A549 (cell line): ENCODE data around the gene CMTM5. TPM values are rescaled to one million over a fixed set of nuclear protein-coding genes. Genes with fewer than 3 reads are reported as not detected.

Source experiments
- ATAC-seq, 2 experiments: fragments of 200-7000 bp in 1 of 2; fragments of >200 bp in 1 of 2; cut with Nextera tagmentation in 1 of 2; cut with Tn5 transposase in 1 of 2; 3 replicates each; pipeline versions ENCODE4 v1.8.0 to v1.9.1; 2018 to 2020; ENCODE audit warnings: mild to moderate bottlenecking in 1 of 2, moderate library complexity in 1 of 2
- CTCF ChIA-PET: fragments of 300-600 bp; sonication (Branson Sonifier 250); formaldehyde crosslinking; extraction: SDS; loops from one replicate; lab custom pipeline; 2021; ENCODE audit warnings: antibody characterized with exemption, inconsistent platforms; lab: Yijun Ruan, JAX
- POLR2A ChIA-PET: fragments of 350-600 bp; formaldehyde crosslinking; extraction: SDS; loops from one replicate; lab custom pipeline; 2021; ENCODE audit warnings: antibody characterized with exemption, inconsistent platforms; lab: Yijun Ruan, JAX
- DNase-seq, 2 experiments: peaks; one replicate each; pipeline versions ENCODE4 v3.0.0 to v3.0.0-alpha.2; 2011 to 2016; ENCODE audit warnings: low read depth in 1 of 2, low spot score in 1 of 2
- FAIRE-seq: peaks from 2 replicates; lab custom pipeline; 2011; peaks lifted over from hg19 to GRCh38; lab: Jason Lieb, UNC
- H3K27ac ChIP-seq, 2 experiments: fragments of >200 bp; sonication (Bioruptor Twin); formaldehyde crosslinking; 3 replicates each; pipeline ENCODE4 v1.5.1; 2016 to 2017
- H3K4me1 ChIP-seq: fragments of >200 bp; sonication (Bioruptor Twin); formaldehyde crosslinking; 3 replicates; pipeline ENCODE4 v1.6.1; 2016
- H3K4me2 ChIP-seq: fragments of >200 bp; sonication (Bioruptor Twin); formaldehyde crosslinking; 3 replicates; pipeline ENCODE4 v1.6.1; 2016
- H3K4me3 ChIP-seq: fragments of >200 bp; sonication (Bioruptor Twin); formaldehyde crosslinking; 3 replicates; pipeline ENCODE4 v1.5.1; 2016
- H3K9me3 ChIP-seq: fragments of >200 bp; sonication (Bioruptor Twin); formaldehyde crosslinking; 3 replicates; pipeline ENCODE4 v1.6.1; 2016
- CEBPB ChIP-seq, 2 experiments: fragments of >200 bp in 1 of 2; sonication (Bioruptor Twin) in 1 of 2; formaldehyde crosslinking in 1 of 2; IDR thresholded peaks; 2 replicates each; pipeline ENCODE4 v1.6.1; 2012 to 2016
- EHF ChIP-seq: fragments of 250-450 bp; sonication (Bioruptor Pico); IDR thresholded peaks from 2 replicates; pipeline ENCODE4 v1.5.0; 2020; ENCODE audit warnings: mild to moderate bottlenecking
- EHMT2 ChIP-seq: fragments of 200-600 bp; sonication (generic); IDR thresholded peaks from 2 replicates; pipeline ENCODE4 v1.6.1; 2016; ENCODE audit warnings: antibody characterized with exemption, low read depth, mild to moderate bottlenecking, moderate library complexity
- EP300 ChIP-seq, 2 experiments: fragments of >200 bp; sonication (Bioruptor Twin); formaldehyde crosslinking; IDR thresholded peaks; 2 replicates in 1 of 2; 3 replicates in 1 of 2; pipeline ENCODE4 v1.6.1; 2016 to 2017
- FOSB ChIP-seq: fragments of 250-450 bp; sonication (Bioruptor Pico); IDR thresholded peaks from 2 replicates; pipeline ENCODE4 v1.5.0; 2020; ENCODE audit warnings: mild to moderate bottlenecking, moderate library complexity
- GATA3 ChIP-seq: IDR thresholded peaks from 2 replicates; pipeline ENCODE4 v1.6.1; 2012; ENCODE audit warnings: borderline replicate concordance
- HEYL ChIP-seq: fragments of 250-450 bp; sonication (Bioruptor Pico); IDR thresholded peaks from 2 replicates; pipeline ENCODE4 v1.8.0; 2021; ENCODE audit warnings: mild to moderate bottlenecking, moderate library complexity
- HOXA7 ChIP-seq: fragments of 250-450 bp; sonication (Bioruptor Pico); IDR thresholded peaks from 2 replicates; pipeline ENCODE4 v1.5.0; 2020; ENCODE audit warnings: mild to moderate bottlenecking, moderate library complexity
- POLR2AphosphoS2 ChIP-seq: conservative IDR thresholded peaks from 2 replicates; pipeline ENCODE4 v1.6.1; 2012; ENCODE audit warnings: low read length, improper control_type of control experiment, inconsistent platforms
- RNF2 ChIP-seq: fragments of 200-600 bp; sonication (generic); IDR thresholded peaks from 2 replicates; pipeline ENCODE4 v1.6.1; 2016; ENCODE audit warnings: low read depth, mild to moderate bottlenecking, antibody characterized with exemption, moderate library complexity, borderline replicate concordance
- SMC3 ChIP-seq: fragments of >200 bp; sonication (Bioruptor Twin); formaldehyde crosslinking; IDR thresholded peaks from 3 replicates; pipeline ENCODE4 v1.6.1; 2018; ENCODE audit warnings: inconsistent platforms
- TFCP2L1 ChIP-seq: fragments of 250-450 bp; sonication (Bioruptor Pico); IDR thresholded peaks from 2 replicates; pipeline ENCODE4 v1.5.0; 2021; ENCODE audit warnings: mild to moderate bottlenecking
- WGBS: methylation state at CpG from one replicate; pipeline ENCODE4 v1.1.6; 2017; ENCODE audit errors: missing lambda C conversion rate; 5-methylcytosine and 5-hydroxymethylcytosine counted together
- polyA minus RNA-seq: library from RNA; depleted of rRNA, polyadenylated mRNA; stranded (reverse); fragments of >200 nt; gene quantifications from 2 replicates; pipeline ENCODE4 v1.2.3, GENCODE V29; 2011; rRNA and poly(A)+ RNA removed
- polyA plus RNA-seq, 4 experiments: library from polyadenylated mRNA; depleted of rRNA in 3 of 4; stranded (reverse); fragments of >200 nt; fragmentation: RNase III in 1 of 4; extraction: RNeasy Plus Mini Kit Qiagen cat#74134 plus additional on column Dnase treatment in 1 of 4; gene quantifications; 2 replicates in 3 of 4; 3 replicates in 1 of 4; pipeline ENCODE4 v1.2.3, GENCODE V29; 2011 to 2017
- TF ChIP-seq, protein P1 (sequence below): fragments of 150-350 bp; IDR thresholded peaks from 2 replicates; pipeline ENCODE4 v1.6.1; 2014; ENCODE audit warnings: low read depth, mild to moderate bottlenecking, low read length
- TF ChIP-seq, protein P2 (sequence below): fragments of 250-450 bp; sonication (Bioruptor Pico); IDR thresholded peaks from 2 replicates; pipeline ENCODE4 v1.5.0; 2021; ENCODE audit warnings: mild to moderate bottlenecking, moderate library complexity, borderline replicate concordance
- TF ChIP-seq, protein P3 (sequence below): IDR thresholded peaks from 2 replicates; pipeline ENCODE4 v1.6.1; 2012; ENCODE audit warnings: low read depth, borderline replicate concordance
- TF ChIP-seq, protein P4 (sequence below): IDR thresholded peaks from 2 replicates; pipeline ENCODE4 v1.6.1; 2012
- TF ChIP-seq, protein P5 (sequence below): fragments of >200 bp; sonication (Bioruptor Twin); formaldehyde crosslinking; IDR thresholded peaks from 3 replicates; pipeline ENCODE4 v1.6.1; 2016
- TF ChIP-seq, protein P6 (sequence below): fragments of >200 bp; sonication (Bioruptor Twin); formaldehyde crosslinking; IDR thresholded peaks from 2 replicates; pipeline ENCODE4 v1.6.1; 2016
- TF ChIP-seq, protein P7 (sequence below): fragments of 250-450 bp; sonication (Bioruptor Pico); IDR thresholded peaks from 2 replicates; pipeline ENCODE4 v1.5.0; 2020; ENCODE audit warnings: low read depth, mild to moderate bottlenecking, moderate library complexity

The CMTM5 gene, protein sequence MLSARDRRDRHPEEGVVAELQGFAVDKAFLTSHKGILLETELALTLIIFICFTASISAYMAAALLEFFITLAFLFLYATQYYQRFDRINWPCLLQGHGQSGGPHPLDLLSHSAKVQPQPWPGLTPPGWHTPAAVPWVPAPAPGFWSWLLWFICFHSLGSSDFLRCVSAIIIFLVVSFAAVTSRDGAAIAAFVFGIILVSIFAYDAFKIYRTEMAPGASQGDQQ
- polyA plus RNA-seq (2011; rRNA removed), result not detected in 2 replicates
- polyA plus RNA-seq (2012; cell fraction: cytosol; rRNA removed), result not detected in 2 replicates
- not detected in 2 replicates for polyA plus RNA-seq (2012; cell fraction: nucleus; rRNA removed)
- not detected in 3 replicates for polyA plus RNA-seq (2017; fragmentation: RNase III; extraction: RNeasy Plus Mini Kit Qiagen cat#74134 plus additional on column Dnase treatment)
- not detected in 2 replicates for polyA minus RNA-seq

DNA sequence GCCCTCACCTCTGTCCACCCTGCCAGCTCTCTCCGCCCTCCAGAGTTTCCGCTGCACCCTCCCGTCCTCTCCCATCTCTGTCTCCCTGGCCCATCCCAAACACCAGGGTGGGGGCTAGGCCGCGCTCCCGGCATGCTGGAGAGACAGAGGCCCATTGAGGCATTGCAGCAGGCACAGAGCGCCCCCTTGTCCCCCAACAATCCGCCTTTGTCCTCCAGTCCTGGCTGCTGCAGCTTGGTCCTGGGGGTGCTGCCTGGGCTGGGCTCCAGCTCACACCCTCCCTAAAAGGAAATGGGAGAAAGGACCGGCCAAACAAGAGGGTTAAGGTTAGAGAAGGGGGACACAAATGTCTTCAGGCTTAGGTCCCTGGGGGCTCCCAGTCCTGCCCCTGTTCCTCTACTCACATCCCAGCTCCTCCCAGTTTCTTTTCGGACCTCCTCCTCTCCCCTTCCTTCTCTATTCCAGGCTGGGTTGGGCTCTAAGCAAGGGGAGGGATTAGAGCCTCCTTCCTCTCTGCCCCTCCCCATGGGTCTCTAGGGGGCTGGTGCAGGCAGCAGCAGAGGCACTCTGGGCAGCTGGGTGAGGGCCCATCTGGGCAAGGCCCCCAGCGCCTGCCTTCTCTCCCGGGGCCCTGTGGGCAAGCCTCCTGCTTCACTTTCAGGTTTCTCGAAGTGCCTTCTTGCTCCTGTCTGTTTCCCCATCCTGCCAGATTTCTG lies at the start of gene CMTM5:
TSS of gene CMTM5 (plus strand) at position 565 of the 716 bp plus-strand sequence. CDS start 206 bp downstream, outside the sequence.
- no peak within 1 kb of the TSS for H3K4me3 ChIP-seq
- TF ChIP-seq, protein P1, sequence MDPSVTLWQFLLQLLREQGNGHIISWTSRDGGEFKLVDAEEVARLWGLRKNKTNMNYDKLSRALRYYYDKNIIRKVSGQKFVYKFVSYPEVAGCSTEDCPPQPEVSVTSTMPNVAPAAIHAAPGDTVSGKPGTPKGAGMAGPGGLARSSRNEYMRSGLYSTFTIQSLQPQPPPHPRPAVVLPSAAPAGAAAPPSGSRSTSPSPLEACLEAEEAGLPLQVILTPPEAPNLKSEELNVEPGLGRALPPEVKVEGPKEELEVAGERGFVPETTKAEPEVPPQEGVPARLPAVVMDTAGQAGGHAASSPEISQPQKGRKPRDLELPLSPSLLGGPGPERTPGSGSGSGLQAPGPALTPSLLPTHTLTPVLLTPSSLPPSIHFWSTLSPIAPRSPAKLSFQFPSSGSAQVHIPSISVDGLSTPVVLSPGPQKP, result no peak
- TF ChIP-seq SMC3, result no peak
- no peak for TF ChIP-seq GATA3
- TF ChIP-seq, protein P2, sequence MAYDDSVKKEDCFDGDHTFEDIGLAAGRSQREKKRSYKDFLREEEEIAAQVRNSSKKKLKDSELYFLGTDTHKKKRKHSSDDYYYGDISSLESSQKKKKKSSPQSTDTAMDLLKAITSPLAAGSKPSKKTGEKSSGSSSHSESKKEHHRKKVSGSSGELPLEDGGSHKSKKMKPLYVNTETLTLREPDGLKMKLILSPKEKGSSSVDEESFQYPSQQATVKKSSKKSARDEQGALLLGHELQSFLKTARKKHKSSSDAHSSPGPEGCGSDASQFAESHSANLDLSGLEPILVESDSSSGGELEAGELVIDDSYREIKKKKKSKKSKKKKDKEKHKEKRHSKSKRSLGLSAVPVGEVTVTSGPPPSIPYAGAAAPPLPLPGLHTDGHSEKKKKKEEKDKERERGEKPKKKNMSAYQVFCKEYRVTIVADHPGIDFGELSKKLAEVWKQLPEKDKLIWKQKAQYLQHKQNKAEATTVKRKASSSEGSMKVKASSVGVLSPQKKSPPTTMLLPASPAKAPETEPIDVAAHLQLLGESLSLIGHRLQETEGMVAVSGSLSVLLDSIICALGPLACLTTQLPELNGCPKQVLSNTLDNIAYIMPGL (CRISPR knock-in tag), result no peak
- no peak for TF ChIP-seq FOSB
- no peak for TF ChIP-seq HEYL (CRISPR knock-in tag)
- no peak for TF ChIP-seq EHF (CRISPR knock-in tag)
- no peak for TF ChIP-seq POLR2AphosphoS2
- no peak for TF ChIP-seq TFCP2L1 (CRISPR knock-in tag)
- TF ChIP-seq HOXA7 (CRISPR knock-in tag), result no peak
- TF ChIP-seq, protein P3, sequence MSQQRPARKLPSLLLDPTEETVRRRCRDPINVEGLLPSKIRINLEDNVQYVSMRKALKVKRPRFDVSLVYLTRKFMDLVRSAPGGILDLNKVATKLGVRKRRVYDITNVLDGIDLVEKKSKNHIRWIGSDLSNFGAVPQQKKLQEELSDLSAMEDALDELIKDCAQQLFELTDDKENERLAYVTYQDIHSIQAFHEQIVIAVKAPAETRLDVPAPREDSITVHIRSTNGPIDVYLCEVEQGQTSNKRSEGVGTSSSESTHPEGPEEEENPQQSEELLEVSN, result no peak
- TF ChIP-seq, protein P4, sequence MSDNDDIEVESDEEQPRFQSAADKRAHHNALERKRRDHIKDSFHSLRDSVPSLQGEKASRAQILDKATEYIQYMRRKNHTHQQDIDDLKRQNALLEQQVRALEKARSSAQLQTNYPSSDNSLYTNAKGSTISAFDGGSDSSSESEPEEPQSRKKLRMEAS, result no peak
- no peak for TF ChIP-seq EHMT2
- no peak for TF ChIP-seq RNF2
- no peak for TF ChIP-seq EP300 (IDR thresholded peaks at IDR 0.05)
- TF ChIP-seq CEBPB (IDR thresholded peaks at IDR 0.05), result no peak
- TF ChIP-seq, protein P5, sequence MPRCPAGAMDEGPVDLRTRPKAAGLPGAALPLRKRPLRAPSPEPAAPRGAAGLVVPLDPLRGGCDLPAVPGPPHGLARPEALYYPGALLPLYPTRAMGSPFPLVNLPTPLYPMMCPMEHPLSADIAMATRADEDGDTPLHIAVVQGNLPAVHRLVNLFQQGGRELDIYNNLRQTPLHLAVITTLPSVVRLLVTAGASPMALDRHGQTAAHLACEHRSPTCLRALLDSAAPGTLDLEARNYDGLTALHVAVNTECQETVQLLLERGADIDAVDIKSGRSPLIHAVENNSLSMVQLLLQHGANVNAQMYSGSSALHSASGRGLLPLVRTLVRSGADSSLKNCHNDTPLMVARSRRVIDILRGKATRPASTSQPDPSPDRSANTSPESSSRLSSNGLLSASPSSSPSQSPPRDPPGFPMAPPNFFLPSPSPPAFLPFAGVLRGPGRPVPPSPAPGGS, result no peak
- TF ChIP-seq, protein P6, sequence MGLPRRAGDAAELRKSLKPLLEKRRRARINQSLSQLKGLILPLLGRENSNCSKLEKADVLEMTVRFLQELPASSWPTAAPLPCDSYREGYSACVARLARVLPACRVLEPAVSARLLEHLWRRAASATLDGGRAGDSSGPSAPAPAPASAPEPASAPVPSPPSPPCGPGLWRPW, result no peak
- TF ChIP-seq, protein P7, sequence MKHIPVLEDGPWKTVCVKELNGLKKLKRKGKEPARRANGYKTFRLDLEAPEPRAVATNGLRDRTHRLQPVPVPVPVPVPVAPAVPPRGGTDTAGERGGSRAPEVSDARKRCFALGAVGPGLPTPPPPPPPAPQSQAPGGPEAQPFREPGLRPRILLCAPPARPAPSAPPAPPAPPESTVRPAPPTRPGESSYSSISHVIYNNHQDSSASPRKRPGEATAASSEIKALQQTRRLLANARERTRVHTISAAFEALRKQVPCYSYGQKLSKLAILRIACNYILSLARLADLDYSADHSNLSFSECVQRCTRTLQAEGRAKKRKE (CRISPR knock-in tag), result no peak
- TF ChIP-seq, all 56 proteins: peak for 0
- Histone ChIP-seq H3K4me1 (no peaks in the 10 kb centered on the region), H3K4me2 (no peak within 1 kb of the TSS), H3K9me3 (no peaks in the 10 kb centered on the region), H3K27ac (no peak within 1 kb of the TSS)
- no peak for FAIRE-seq
- no peak for ATAC-seq
- CTCF ChIA-PET, result interaction anchor here (0.8 to 11.1 kb wide), 9 partner anchors 7 to 111 kb away, joined by 3 to 186 read pairs (median 30); no protein-coding TSS in a partner anchor
- no peak for DNase-seq
- 68% methylated on average over 13 of the region's 13 CpGs for WGBS
- POLR2A ChIA-PET, result no interaction called here
